ENCODE results near the gene DQX1.

DQX1 gene

DNA sequence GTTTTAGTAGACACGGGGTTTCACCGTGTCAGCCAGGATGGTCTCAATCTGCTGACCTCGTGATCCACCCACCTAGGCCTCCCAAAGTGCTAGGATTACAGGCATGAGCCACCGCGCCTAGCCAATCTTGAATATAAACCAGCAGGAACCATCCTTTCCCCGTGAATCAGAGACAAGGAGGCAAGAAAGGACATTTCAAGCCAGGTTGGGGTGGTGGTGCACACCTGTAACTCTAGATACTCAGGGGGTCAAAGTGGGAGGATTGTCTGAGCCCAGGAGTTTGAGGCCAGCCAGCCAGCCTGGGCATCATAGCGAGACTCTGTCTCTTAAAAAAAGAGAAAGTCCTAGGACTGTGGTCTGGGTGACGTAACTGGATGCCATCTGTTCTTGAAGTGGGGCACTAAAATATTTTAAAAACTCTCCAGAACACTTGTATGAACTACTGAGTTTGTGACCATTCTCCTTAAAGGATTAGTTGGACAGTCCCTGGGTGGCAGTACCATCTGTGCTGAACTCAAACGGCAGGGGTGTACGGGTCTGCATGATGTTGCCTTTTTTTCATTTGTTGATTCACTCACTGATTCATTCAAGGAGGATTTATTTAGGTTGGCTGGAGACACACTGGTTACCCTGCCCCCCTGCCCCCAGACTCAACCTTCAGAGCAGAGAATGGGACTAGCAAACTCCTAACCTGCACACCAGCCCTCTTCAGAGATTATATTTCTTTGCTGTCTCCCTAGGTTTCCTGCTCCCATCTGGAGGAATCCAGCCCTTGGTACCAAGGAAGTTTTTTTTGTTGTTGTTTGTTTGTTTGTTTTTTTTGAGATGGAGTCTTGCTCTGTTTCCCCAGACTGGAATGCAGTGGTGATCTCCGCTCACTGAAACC lies 14.7 kb downstream of the DQX1 start:
- no peak for DNase-seq (ENCODE audit: low read depth, low spot score)

DNA sequence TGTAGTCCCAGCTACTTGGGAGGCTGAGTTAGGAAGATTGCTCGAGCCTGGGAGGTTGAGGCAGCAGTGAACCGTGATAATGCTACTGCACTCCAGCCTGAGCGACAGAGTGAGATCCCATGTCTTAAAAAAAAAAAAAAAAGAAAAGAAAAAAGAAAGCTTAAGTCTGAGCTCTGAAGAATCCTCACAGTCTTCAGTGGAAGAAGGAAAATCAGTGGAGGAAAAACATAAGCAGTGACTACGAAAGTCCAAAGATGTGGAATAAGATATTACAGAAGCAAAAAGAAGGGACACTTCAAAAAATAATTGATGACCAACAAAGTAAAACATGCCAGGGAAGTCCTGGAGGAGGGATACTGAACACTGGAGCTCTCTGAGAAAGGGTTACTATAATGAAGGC lies 15.8 kb downstream of the DQX1 start:
- DNase-seq (ENCODE audit: low read depth, low spot score): no peak

DNA sequence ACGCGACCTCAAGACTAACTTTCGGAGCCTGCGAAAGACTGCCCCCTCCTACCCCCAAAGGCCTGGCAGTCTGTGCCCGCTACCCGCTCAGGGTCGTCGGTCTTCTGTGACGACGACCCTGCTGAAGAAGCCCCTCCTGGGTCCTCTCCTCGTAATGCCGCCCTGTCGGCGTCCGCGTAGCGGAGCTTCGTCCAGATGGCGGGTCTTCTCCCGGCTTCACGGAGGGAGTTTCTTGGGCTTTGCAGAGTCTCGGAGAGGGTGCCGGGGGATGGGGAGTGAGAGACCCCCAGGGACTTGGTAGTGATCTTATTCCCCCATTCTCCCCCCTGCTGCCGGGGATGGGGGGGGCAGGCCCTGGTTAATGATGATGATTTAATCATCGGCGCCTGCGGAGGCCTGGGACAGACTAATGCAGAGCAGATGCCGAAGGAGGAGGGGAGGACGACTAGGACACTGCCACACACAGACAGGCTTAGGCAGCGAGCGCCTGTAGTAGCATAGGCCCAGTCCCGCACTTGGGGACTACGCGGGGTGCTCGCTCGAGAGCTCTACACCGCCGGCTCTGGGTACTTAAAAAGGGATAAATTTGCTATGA lies 18.0 kb downstream of the DQX1 start:
- DNase-seq (ENCODE audit: low read depth, low spot score): no peak

DNA sequence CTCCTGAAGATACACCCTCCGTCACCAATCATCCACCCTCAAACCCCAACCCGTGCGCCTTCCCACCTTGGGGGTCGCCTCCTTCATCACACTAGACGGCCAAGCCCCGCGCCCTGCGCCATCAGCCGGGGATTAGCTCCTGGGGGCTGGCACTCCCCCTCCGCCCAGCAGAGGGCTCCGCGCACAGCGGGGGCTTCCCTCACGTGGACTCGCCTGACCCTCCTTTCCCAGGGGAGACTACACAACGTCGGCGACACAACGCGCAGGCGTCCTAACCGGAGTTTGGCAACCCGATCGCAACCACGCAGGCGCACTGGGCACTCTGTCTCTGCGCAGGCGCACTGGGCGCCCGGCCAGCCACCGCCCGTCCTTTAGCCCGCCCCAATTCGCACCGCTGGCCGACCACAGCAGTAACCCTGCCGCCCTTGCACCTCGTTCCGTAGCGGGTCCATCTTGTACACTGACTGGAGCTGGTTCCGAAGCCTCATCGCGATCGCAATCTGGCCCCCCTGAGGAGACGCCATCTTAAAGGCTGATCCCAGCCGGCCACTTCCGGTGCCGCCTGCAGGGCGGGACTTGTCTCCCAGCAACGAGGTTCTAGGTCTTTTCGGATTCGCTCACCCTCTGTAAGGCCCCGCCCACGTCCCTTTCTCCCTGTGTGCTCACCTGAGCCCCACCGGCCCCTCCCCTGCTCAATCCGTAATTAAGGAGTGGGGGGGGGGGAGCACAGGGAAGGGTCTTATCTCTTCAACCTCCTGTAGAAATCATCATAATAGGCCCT lies 18.7 kb downstream of the DQX1 start, which contains the start of gene PCGF1:
Gene PCGF1, minus strand, starts transcription at position 551 of the 781 bp plus-strand sequence. Its CDS starts 27 bp downstream, at position 524.
- peak; percentile 95 for DNase-seq (ENCODE audit: low read depth, low spot score)

DNA sequence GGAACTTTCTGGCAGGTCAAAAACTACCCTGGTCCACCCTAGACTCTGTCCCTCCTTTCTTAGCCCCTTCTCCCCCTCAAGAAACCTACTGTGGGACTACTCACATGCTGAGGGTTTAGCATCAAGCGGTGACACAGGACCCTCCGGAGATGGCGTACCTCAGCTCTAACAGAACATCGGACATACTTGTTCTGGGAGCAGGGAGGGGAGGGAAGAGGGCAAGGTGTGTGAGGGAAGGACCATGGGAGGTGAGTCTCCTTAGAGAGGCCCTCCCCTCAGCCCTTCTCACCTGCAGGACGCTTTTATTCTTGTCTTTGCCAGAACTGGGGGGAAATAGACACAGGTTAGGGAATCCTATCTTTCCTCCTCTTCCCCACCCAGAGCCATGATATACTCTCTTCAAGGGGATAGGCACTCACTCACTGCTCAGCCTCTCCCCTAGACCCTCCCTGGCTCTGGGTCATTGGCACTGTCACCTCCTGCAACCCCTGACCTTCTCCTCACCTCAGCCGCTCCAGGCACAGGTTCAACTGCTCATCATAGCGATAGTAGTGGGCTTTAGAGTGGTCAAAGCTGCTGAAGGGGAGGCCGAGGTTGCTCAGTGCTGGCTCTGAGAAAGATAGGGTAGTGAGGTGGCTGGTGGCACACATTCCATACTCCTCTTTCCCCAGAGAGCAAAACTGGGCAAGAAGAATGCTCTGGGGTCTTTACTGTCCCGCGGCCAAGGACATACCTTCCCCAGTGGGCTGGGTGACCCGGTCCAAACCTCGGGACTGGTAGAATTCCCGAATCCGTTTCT lies 20.4 kb downstream of the DQX1 start:
- DNase-seq (ENCODE audit: low read depth, low spot score): no peak

DNA sequence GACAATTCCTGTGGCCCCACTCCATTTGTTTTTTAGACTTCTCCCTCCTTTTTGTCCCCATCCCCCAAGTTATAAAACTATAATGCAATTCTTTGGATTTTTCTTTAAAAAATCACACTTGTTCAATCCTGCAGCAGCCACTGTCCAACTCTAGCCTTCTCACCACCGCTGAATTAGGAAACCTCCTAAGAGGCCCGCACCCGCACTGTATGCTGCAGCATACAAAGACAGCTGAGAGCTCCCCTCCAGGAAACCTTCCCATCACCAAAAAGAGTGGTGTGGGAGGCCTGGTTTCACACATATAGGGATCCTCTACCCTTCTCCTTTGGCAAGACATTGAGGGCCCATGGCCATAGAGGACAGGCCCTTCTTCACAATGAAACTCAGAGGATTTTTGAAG lies 21.4 kb downstream of the DQX1 start:
- DNase-seq (ENCODE audit: low read depth, low spot score): no peak

DNA sequence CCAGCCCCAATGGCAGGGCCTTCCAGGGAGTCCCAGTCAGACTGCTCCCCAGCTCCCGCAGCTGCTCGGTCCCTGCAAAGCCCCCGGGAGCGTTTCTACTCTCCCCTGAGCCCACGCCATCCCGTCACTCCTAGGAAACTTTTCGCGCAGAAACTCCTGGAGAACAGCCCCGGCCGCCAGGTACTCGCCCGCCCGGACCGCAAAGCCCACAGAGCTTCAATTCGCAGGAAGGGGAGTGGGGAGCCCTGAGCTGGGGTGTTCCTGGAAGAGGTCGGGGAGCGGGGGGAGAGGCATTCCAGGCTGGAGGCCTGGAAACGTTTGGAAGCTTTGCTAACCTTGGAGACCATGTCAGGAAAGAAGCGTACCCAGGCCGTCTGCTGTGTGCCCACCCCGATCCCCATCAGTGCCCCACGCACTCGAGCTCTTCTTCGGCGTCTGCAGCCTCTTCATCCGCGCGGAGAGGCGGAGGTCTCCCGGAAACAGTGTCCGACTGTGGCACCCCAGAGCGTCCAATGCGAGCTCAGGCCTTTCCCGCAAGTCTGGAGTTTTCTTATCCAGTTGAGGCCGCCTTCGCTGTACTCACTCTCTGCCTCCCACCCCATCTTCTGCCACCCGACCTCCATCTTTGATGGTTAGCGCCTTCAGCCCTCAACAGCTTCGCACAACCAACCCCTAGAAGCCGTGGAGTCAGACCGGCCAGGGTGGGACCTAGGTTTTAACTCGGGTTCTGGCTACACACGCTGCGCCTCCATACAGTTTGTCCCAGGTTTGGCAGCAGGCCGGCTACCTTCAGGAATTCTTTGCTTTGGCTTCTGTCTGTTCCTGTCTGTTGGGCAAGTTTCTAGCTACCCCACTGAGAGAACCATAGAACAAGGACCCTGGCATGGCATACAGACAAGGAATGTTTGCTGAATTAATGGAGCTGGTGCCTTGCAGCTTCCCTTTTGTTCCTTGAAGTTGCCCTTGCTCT lies 22.2 kb downstream of the DQX1 start:
- DNase-seq (ENCODE audit: low read depth, low spot score): no peak

DNA sequence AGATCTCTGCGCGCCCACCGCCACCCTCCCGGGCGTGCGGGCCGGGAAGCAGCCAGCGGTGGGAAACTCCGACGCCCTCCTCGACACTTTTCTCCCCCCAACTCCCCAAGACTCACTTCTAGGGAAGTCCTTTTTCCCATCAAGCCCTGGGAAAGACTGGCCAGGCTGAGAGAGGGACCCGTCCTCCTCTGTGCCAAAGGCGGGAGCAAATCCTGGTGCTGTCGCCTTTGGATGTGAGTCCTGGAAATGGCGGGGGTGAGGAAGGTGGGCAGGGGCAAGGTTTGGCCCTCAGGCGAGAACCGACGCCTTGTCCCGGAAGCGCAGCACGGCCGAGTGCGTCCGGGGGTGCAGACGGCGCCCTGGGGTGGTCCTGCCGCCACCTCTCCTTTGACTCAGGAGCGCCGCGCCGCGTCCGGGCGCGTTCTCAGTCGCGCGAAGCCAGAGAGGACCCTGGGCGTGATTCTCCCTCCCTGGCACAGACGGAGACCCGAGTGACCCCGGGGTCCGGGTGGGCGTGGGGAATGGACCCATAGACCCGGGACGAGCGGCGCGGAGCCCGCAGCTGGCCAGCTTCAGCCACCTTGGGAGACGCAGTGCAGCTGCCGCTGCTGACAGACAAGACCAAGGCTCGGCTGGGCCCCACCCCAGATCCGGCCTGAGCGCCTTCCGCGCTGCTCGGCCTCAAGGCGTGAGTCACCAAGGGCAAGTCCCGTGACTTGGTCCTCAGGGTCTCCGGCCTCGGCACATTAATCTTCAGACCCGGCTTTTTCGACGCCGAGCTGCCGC lies 23.1 kb downstream of the DQX1 start:
- DNase-seq (ENCODE audit: low read depth, low spot score): no peak

DNA sequence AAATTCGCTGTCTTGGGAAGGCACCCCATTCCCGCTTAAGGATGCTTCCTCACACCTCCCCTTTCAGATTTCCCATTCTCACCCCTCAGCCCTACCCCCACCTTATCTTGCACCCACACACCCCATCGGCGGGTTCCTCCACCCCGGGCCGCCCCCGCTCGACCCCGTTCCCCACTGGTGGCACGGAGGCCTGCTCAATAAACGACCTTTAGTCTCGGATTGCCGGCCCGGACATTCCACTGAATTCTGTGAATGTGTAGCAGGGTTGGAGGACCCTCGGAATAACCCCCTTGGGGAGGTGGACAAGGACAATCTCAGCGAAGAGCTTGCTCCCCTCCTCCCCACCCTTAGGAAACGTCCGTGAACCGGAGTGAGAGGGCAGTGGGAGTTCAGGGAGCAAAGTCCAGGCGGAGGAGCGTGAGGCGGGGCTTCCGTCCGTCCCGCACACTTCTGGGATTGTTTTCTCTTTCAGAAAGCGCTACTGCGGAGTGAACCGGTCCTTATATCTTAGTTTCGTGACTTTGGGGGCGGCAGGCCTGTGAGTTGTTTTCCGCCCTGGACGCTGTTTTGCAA lies 23.8 kb downstream of the DQX1 start:
- DNase-seq (ENCODE audit: low read depth, low spot score): no peak

DNA sequence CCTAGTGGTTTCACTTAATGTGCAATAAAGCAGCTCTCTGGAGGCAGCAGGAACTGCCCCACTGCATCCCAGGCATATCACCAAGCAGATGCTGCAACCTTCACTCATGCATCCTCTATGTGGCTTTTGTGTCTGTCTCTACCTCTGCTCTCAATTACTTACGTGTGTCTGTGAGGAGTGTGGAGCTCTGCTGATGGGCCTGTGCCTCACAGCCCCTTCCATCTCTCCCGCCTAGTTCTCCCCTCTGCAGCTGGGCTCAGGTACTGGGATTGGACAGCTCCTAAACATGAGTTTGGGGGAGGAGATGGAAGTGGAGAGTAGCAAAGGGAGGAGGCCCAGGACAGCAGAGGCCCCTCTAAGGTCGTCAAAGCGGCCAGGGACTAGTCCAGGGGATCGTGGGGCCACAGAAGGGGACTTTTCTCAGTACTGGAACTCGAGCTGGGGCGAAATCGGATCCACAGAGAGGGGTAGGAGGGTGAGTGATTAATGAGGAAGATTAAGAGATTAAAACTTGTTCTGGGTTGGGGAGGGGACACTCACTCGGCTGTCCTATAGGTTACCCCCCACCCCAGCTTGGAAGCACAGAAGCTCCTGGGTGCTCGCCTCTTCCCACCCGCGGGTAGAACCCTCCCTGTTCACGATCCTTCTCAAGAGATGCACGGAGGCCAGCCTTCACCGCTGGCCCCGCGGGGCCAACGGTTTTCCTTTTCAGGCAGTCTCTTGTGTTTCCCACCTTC lies 24.5 kb downstream of the DQX1 start:
- DNase-seq (ENCODE audit: low read depth, low spot score): no peak

DNA sequence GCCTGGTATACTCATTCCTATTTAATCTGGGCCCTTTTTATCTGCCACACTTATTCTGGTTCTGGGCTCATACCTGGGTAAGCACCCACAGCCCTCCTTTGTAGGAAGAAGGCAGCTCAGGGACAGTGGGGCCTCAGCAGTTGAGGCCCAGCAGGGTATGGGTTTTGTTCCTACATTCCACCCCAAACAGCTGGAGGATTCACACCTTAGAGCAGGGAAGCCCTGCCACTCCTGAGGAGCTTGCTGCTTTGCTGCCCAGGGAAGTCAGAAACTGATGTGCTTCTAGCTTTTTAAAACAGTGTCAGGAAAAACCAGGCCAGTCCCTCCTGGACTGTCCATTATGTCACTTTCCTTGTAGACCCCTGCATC lies 25.5 kb downstream of the DQX1 start:
- no peak for DNase-seq (ENCODE audit: low read depth, low spot score)

DNA sequence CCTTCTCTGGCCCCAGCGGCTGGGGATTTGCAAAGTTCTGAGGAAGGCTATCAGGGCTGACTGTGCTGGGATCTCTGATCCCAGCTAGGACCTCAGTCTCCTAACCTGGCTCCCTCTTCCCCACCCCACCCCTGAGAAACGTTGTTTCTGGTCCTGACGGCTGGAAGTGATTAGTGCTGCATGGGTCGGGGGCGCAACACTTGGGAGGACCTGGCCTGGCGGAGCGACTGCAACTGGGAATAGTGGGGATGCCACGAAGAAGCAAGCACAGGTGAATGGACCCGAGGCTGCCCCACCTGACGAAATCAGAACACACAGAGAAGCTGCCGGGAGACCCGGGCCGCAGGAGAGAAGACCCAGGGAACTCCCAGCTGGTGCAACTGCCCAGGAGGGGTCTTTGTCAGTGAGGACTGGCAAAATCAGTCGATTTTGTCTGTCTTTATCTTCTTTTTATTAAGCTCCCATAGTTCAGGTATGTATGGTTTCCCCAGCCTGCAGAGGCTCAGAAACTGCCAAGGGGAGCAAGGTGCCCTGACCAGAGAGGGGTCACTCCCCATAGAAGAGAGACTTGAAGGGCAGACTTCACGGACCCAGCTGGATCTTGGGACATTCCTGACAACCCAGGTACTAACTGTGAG lies 26.0 kb downstream of the DQX1 start:
- no peak for DNase-seq (ENCODE audit: low read depth, low spot score)

DNA sequence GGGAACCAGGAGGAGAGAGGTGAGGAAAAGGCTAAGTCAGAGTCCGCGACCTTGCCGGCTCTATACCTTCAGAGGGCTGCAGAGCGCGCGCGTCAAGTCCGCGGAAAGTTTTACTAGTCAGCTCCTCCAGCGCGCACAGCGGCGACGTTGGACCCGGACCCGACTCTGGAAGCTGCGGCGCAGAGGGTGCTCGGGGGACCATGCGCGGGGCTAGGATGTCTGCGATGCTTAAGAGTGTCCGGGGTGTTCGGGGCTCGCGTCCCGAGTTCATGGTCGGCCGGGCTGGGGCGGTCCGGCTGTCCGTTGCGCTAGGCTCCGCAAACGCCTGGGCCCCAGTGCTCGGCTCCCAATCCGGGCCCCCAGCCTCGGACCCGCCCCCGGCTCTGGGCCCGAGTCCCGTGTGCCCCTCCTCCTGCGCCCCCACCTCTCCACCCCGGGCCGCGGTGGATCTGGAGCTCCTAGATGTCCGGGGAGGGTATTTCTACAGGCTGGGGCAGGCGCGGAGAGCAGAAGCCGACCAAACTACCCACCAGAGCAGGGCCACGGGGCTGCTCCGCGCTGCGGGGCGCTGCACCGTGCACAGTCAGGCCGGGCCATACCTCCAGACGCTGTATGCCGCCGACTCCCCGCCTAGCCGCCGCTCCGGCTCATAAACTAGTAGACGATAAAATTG lies 26.6 kb downstream of the DQX1 start, which contains the start of gene LBX2:
Gene LBX2, minus strand, starts transcription at position 337 of the 673 bp plus-strand sequence. Its CDS starts 66 bp downstream, at position 271.
- no peak for DNase-seq (ENCODE audit: low read depth, low spot score)

DNA sequence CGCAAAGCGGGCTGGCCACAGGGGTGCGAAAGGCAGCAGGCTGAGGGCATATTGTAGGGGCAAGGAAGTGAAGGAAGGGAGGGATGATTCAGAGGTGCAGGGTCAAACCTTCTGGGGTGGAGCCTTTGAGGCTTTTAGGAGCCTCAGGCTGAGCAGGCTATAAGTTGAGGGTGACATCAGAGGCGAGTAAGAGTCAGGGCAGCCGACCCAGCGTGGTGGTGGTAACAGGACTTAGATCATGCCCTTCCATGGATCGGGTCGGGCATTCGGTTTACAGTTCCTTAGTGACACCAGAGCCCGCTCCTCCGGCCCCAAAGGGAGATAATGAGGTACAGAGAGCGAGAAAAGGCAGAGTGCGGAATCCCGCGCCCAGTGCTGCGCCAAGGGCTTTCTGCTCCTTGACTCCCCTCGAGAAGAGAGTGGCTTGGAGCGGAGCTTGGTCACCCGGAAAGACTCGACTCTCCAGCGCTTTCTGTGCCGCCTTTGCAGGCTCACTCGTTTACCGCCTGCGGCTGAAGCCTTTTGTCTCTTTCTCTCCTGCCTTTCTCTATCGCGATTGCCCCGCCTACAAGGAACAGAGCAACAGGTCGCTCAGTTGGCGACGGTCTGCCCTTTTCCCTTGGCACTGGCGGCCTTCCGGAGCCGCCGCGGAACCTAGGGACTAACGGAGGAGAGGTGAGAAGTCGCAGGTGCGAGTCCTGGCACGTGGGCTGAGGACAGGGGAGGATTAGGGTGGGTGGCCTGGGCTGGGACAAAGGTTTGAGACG lies 27.3 kb downstream of the DQX1 start:
- DNase-seq (ENCODE audit: low read depth, low spot score): no peak

DNA sequence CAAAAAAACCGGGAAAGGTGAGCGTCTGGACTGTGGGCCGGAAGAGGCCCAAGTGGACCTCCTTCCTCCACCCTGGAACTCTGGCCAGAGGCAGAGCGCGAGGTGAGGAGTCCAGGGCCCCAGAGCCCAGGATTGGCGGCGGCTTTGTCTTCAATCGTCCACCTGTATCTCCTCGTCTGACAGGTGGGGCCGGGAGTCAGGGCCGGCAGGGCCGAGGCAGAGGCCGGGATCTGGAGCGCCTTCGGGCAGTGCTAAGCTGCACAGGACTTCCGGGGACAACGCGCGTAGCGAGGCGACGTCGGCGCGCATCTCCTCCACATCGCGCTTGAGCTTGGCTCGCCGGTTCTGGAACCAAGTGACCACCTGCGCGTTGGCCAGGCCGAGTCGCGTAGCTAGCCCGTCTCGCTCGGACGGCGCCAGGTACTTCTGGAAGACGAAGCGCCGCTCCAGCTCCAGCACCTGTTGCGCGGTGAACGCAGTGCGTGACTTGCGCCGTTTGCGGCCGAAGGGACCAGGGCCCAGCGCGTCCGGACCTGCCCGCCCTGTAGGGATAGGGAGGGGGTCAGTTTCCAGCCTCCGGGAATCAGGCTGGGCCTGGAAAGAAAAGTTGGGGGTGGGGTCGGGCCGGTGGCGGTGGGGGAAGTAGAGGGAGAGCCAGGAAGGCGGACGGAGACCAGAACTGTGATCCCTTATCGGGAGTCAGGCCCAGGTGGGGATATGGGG lies 28.1 kb downstream of the DQX1 start:
- no peak for DNase-seq (ENCODE audit: low read depth, low spot score)
